Astrocyte (in vitro differentiated cells and primary cell): ENCODE measurements around the gene ZNF503. TPM values are rescaled to one million over a fixed set of nuclear protein-coding genes. Genes with fewer than 3 reads are reported as not detected.
"Not testable (repeated sequence)": the region's sequence is repeated elsewhere in the genome, so short reads cannot be mapped to it uniquely, and the experiment has no call there.

Experiments used
- DNase-seq: peaks from one replicate; pipeline ENCODE4 v3.0.0-alpha.2; 2010; ENCODE audit warnings: low read depth
- FAIRE-seq: peaks from 2 replicates; lab custom pipeline; 2011; peaks lifted over from hg19 to GRCh38; lab: Jason Lieb, UNC
- H2AFZ ChIP-seq: 2 replicates; pipeline ENCODE4 v1.6.0; 2012; ENCODE audit warnings: low read depth, low read length, inconsistent platforms
- H3K27ac ChIP-seq: 2 replicates; pipeline ENCODE4 v1.5.1; 2011; ENCODE audit warnings: low read depth, low read length, inconsistent platforms
- H3K27me3 ChIP-seq: 2 replicates; pipeline ENCODE4 v1.6.0; 2011; ENCODE audit warnings: low read length, inconsistent platforms; ENCODE audit not compliant: insufficient read depth
- H3K36me3 ChIP-seq: 2 replicates; pipeline ENCODE4 v1.5.1; 2011; ENCODE audit warnings: low read length, inconsistent platforms; ENCODE audit not compliant: insufficient read depth
- H3K4me1 ChIP-seq: 2 replicates; pipeline ENCODE4 v1.5.1; 2011; ENCODE audit warnings: low read length, inconsistent platforms; ENCODE audit not compliant: insufficient read depth
- H3K4me2 ChIP-seq: 2 replicates; pipeline ENCODE4 v1.6.0; 2012; ENCODE audit warnings: low read length, inconsistent platforms
- H3K4me3 ChIP-seq: 2 replicates; pipeline ENCODE4 v1.5.1; 2011; ENCODE audit warnings: low read depth, mild to moderate bottlenecking, low read length, inconsistent platforms; ENCODE audit not compliant: insufficient read depth
- H3K79me2 ChIP-seq: 2 replicates; pipeline ENCODE4 v1.6.0; 2012; ENCODE audit warnings: mild to moderate bottlenecking, low read length, inconsistent platforms; ENCODE audit not compliant: insufficient read depth
- H3K9ac ChIP-seq: 2 replicates; pipeline ENCODE4 v1.6.0; 2012; ENCODE audit warnings: mild to moderate bottlenecking, low read length, inconsistent platforms
- H3K9me3 ChIP-seq: 2 replicates; pipeline ENCODE4 v1.5.1; 2012; ENCODE audit warnings: low read depth, mild to moderate bottlenecking, low read length, inconsistent platforms; ENCODE audit not compliant: insufficient read depth
- H4K20me1 ChIP-seq: 2 replicates; pipeline ENCODE4 v1.6.0; 2012; ENCODE audit warnings: low read length, inconsistent platforms; ENCODE audit not compliant: insufficient read depth
- H3K27ac Mint-ChIP-seq: one replicate; pipeline ENCODE4 v1.8.0; 2021; ENCODE audit warnings: mild to moderate bottlenecking, mixed read lengths; ENCODE audit not compliant: unreplicated experiment
- H3K27me3 Mint-ChIP-seq: one replicate; pipeline ENCODE4 v1.8.0; 2021; ENCODE audit warnings: low read depth, mixed read lengths; ENCODE audit not compliant: unreplicated experiment
- H3K36me3 Mint-ChIP-seq: one replicate; pipeline ENCODE4 v1.8.0; 2021; ENCODE audit warnings: low read depth, mixed read lengths; ENCODE audit not compliant: unreplicated experiment
- H3K4me1 Mint-ChIP-seq: one replicate; pipeline ENCODE4 v1.8.0; 2021; ENCODE audit warnings: low read depth, mixed read lengths; ENCODE audit not compliant: unreplicated experiment
- H3K4me3 Mint-ChIP-seq: one replicate; pipeline ENCODE4 v1.8.0; 2021; ENCODE audit warnings: mild to moderate bottlenecking, moderate library complexity, mixed read lengths; ENCODE audit not compliant: unreplicated experiment
- H3K9me3 Mint-ChIP-seq: one replicate; pipeline ENCODE4 v1.8.0; 2021; ENCODE audit warnings: mild to moderate bottlenecking, mixed read lengths; ENCODE audit not compliant: unreplicated experiment
- EZH2 ChIP-seq: IDR thresholded peaks from 2 replicates; pipeline ENCODE4 v1.6.1; 2012; ENCODE audit warnings: mild to moderate bottlenecking, low read length, inconsistent platforms; ENCODE audit not compliant: insufficient read depth
- total RNA-seq: library from RNA; stranded (reverse); gene quantifications from 2 replicates; pipeline ENCODE4 v1.2.1, GENCODE V29; 2021
- TF ChIP-seq, protein P1 (sequence below): IDR thresholded peaks from 2 replicates; pipeline ENCODE4 v1.5.1; 2011; ENCODE audit warnings: low read depth, mild to moderate bottlenecking, inconsistent platforms, low read length, moderate library complexity; ENCODE audit not compliant: insufficient read depth

ZNF503 gene
- total RNA-seq, 1 donor from 2014 or later: 11.9 TPM

DNA sequence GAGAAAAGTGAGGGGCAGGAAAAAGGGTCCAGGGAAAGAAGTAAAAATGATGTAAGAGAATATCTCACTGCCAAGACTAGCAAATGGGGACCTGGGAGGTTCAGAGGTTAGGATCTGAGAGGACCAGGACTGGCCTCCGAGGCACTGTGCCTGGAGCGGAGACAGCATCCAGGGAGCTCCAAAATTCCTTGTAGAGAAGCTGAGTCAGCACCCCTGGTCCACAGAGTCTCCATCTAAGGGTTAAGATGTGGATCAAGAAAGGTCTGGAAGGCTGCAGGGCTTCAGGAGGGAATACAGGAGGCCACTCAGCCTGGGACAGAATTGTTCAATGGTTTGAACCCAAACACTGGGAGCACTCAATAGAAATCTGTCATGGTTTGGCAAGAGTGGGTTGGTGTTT lies 30.6 kb downstream of the ZNF503 start:
- H3K27ac Mint-ChIP-seq: no peak overlapping the region
- Histone ChIP-seq H3K9ac (no peak overlapping the region), H2AFZ (no peak overlapping the region), H3K9me3 (no peaks in the 10 kb centered on the region), H3K4me3 (no peak overlapping the region), H3K4me1 (no peaks in the 10 kb centered on the region), H3K4me2 (no peak overlapping the region), H3K27me3 (peaks cover 7% of the 10 kb centered on the region), H3K36me3 (no peaks in the 10 kb centered on the region), H3K79me2 (no peaks in the 10 kb centered on the region), H4K20me1 (no peaks in the 10 kb centered on the region), H3K27ac (no peak overlapping the region)
- peaks cover 5% of the 10 kb centered on the region for H3K4me1 Mint-ChIP-seq
- no peaks in the 10 kb centered on the region for H3K9me3 Mint-ChIP-seq
- no peak for TF ChIP-seq EZH2
- TF ChIP-seq, protein P1, sequence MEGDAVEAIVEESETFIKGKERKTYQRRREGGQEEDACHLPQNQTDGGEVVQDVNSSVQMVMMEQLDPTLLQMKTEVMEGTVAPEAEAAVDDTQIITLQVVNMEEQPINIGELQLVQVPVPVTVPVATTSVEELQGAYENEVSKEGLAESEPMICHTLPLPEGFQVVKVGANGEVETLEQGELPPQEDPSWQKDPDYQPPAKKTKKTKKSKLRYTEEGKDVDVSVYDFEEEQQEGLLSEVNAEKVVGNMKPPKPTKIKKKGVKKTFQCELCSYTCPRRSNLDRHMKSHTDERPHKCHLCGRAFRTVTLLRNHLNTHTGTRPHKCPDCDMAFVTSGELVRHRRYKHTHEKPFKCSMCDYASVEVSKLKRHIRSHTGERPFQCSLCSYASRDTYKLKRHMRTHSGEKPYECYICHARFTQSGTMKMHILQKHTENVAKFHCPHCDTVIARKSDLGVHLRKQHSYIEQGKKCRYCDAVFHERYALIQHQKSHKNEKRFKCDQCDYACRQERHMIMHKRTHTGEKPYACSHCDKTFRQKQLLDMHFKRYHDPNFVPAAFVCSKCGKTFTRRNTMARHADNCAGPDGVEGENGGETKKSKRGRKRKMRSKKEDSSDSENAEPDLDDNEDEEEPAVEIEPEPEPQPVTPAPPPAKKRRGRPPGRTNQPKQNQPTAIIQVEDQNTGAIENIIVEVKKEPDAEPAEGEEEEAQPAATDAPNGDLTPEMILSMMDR: no peak
- peaks cover 32% of the 10 kb centered on the region for H3K27me3 Mint-ChIP-seq
- DNase-seq (no peak), FAIRE-seq (no peak)
- peaks cover 2% of the 10 kb centered on the region for H3K36me3 Mint-ChIP-seq
- H3K4me3 Mint-ChIP-seq: no peak overlapping the region

DNA sequence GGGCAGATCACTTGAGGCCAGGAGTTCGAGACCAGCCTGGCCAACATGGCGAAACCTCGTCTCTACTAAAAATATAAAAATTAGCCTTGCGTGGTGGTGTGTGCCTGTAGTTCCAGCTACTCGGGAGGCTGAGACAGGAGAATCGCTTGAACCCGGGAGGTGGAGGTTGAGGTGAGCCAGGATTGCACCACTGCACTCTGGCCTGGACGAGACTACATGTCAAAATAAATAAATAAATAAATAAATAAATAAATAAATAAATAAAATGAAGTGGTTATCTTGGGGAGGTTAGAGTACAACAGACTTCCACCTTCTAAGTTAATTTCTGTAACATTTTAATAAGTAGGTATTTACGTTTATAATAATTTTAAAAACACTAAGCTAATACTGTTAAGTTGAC lies 31.7 kb downstream of the ZNF503 start:
- H3K4me3 ChIP-seq, H3K9me3 ChIP-seq, H3K27ac ChIP-seq, H3K9ac ChIP-seq, H3K4me3 Mint-ChIP-seq, FAIRE-seq, H3K4me1 Mint-ChIP-seq, H3K27ac Mint-ChIP-seq, H3K36me3 Mint-ChIP-seq, H3K36me3 ChIP-seq, H3K27me3 ChIP-seq, H3K9me3 Mint-ChIP-seq, H3K4me2 ChIP-seq, H4K20me1 ChIP-seq, H3K4me1 ChIP-seq, H3K79me2 ChIP-seq, DNase-seq, H2AFZ ChIP-seq: not testable (repeated sequence)
- H3K27me3 Mint-ChIP-seq: peaks cover 37% of the 10 kb centered on the region

DNA sequence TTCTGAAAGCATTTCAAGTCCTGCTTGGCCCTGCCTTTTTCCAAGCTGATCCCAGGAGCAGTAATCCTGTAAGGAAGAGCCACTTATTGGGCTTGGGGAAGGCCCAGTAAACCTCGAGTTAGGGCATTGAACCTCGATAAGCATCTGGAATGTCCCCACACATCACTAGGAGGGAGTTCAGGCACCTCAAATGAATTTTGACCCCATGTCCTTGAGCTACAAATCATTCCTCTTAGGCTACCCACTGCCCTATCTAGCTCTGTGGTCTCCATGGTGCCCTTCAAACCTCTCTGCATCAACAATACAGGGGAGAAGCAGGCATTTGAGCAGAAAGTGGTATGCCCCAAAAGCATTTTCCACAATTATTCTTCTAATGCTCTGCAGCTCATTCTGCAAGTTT lies 33.7 kb downstream of the ZNF503 start:
- no peaks in the 10 kb centered on the region for H3K9me3 ChIP-seq
- FAIRE-seq: no peak

More for the DNA sequence above, 33.7 kb downstream of the ZNF503 start:
- H3K4me1 ChIP-seq: no peaks in the 10 kb centered on the region
- Mint-ChIP-seq H3K36me3 (peaks cover 2% of the 10 kb centered on the region), H3K4me1 (peaks cover 6% of the 10 kb centered on the region), H3K4me3 (no peak overlapping the region), H3K27ac (no peak overlapping the region), H3K9me3 (no peaks in the 10 kb centered on the region), H3K27me3 (peaks cover 28% of the 10 kb centered on the region)
- H4K20me1 ChIP-seq: no peaks in the 10 kb centered on the region
- no peaks in the 10 kb centered on the region for H3K36me3 ChIP-seq
- no peak overlapping the region for H3K27ac ChIP-seq
- H3K9ac ChIP-seq: no peak overlapping the region
- H3K79me2 ChIP-seq: no peaks in the 10 kb centered on the region
- H3K4me3 ChIP-seq: no peak overlapping the region
- DNase-seq: no peak
- H3K4me2 ChIP-seq: no peak overlapping the region
- peaks cover 7% of the 10 kb centered on the region for H3K27me3 ChIP-seq
- no peak for TF ChIP-seq EZH2
- TF ChIP-seq, protein P1: no peak
- H2AFZ ChIP-seq: no peak overlapping the region
